Heart left ventricle (tissue), 13 donors: ENCODE results near the gene P2RX6.

Experiments
- POLR2A ChIP-seq, 2 donors: fragments of 450-650 bp; IDR thresholded peaks; one replicate each; pipeline ENCODE4 v1.6.1; 2017; ENCODE audit warnings: antibody characterized with exemption in 2 of 2, mild to moderate bottlenecking in 2 of 2, moderate library complexity in 2 of 2
- TF ChIP-seq, protein P1 (sequence below), 12 donors: fragments of 200-600 bp; sonication (generic) in 4 of 12; IDR thresholded peaks; one replicate each; pipeline versions ENCODE4 v1.5.0 to v1.8.0; 2018 to 2022; ENCODE audit warnings: antibody characterized with exemption in 12 of 12, mild to moderate bottlenecking in 5 of 12
- donor health status: ischemic (EF 13 %, LVEDD 7.1; RV severe dilation, severe dysfunction).
- donor health status: DM: no; HTN: yes; CAD: no.
- donor health status: DM: no; HTN: no; CAD: no.
- donor health status: ischemic (EF 25% LVEDD 6.9; RV normal size, moderate dysfunction).
- donor health status: ischemic (EF 25% LVEDD 5.7; RV mildly dilated, moderate dysfunction).
- donor health status: ischemic (EF 35%, LVEDD 5.7; RV mildly dilated, moderate dysfunction).
- donor health status: nonischemic (EF 11% LVEDD 7.7; RV severe dilation, severe dysfunction).
- donor health status: DM: yes; HTN: yes; CAD: no.
- donor health status: PGD.
- donor health status: ischemic (EF 29% LVEDD 5.4; RV normal size, mild dysfunction).
- donor health status: nonischemic (EF 23%, LVEDD 6.1; RV moderate dilation, normal function).

DNA sequence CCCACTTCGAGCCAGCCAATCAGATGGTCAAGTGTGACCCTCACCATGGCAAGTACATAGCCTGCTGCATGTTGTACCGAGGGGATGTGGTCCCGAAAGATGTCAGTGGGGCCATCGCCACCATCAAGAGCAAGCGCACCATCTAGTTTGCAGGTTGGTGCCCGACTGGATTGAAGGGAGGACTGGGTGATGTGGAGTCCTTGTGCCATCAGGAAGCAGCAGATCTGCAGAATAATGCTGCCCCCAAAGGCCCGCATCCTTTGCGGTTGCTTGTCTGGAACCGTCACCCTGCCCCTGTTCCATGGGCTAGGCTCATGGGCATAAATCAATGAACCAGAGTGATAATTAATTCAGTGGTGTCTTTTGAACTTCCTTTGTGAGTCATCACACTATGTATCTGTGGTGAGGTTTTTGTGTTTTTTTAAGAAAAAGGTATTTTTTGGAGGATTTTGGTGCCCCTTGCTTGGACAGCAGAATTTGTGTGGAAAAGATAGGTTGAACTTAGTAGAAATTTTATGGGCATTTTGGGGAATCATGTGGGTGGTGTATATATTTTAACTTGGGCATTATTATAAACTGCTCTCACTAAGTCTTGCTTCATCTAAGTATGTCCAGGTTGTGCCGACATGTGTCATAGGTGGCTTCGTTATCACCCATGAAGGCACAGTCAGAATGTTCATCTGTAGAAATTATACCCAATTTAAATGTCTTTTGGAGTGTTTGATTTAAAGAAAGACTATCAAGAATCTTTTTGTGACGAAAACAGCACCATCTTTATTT lies 53.1 kb downstream of the P2RX6 start:
- TF ChIP-seq, protein P1, sequence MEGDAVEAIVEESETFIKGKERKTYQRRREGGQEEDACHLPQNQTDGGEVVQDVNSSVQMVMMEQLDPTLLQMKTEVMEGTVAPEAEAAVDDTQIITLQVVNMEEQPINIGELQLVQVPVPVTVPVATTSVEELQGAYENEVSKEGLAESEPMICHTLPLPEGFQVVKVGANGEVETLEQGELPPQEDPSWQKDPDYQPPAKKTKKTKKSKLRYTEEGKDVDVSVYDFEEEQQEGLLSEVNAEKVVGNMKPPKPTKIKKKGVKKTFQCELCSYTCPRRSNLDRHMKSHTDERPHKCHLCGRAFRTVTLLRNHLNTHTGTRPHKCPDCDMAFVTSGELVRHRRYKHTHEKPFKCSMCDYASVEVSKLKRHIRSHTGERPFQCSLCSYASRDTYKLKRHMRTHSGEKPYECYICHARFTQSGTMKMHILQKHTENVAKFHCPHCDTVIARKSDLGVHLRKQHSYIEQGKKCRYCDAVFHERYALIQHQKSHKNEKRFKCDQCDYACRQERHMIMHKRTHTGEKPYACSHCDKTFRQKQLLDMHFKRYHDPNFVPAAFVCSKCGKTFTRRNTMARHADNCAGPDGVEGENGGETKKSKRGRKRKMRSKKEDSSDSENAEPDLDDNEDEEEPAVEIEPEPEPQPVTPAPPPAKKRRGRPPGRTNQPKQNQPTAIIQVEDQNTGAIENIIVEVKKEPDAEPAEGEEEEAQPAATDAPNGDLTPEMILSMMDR (IDR thresholded peaks at IDR 0.05): no peak
- TF ChIP-seq POLR2A (IDR thresholded peaks at IDR 0.05): no peak
